A673 (cell line): ENCODE data around the gene MTM1. TPM values are rescaled to one million over a fixed set of nuclear protein-coding genes. Genes with fewer than 3 reads are reported as not detected.

Experiments used
- BruUV-seq: library from RNA; stranded (reverse); fragments of 400-500 nt; replicated peaks from 2 replicates; lab custom pipeline; 2021; lab: Mats Ljungman, UMichigan
- CTCF ChIA-PET: fragments of 300-600 bp; sonication (Branson Sonifier 250); formaldehyde crosslinking; loops from one replicate; lab custom pipeline; 2022; ENCODE audit warnings: antibody characterized with exemption; lab: Charles Lee
- POLR2A ChIA-PET: fragments of 300-600 bp; sonication (Branson Sonifier 250); formaldehyde crosslinking; loops from one replicate; lab custom pipeline; 2022; ENCODE audit warnings: antibody characterized with exemption; ENCODE audit not compliant: low non-redundant PET; lab: Charles Lee
- DNase-seq: peaks from one replicate; pipeline ENCODE4 v3.0.0-alpha.2; 2015; ENCODE audit warnings: low spot score
- H3K27ac ChIP-seq: fragments of 200-600 bp; sonication (generic); 2 replicates; pipeline ENCODE4 v1.5.1; 2016; ENCODE audit warnings: mixed run types, low read depth, mild to moderate bottlenecking, mixed read lengths, antibody characterized with exemption, low read length; ENCODE audit not compliant: poor library complexity, severe bottlenecking
- H3K27me3 ChIP-seq: fragments of 200-600 bp; sonication (generic); replicated peaks from 2 replicates; pipeline ENCODE4 v1.6.1; 2017; ENCODE audit warnings: mixed run types, low read depth, mild to moderate bottlenecking, mixed read lengths, antibody characterized with exemption, low read length; ENCODE audit not compliant: insufficient read depth, poor library complexity
- H3K36me3 ChIP-seq: fragments of 200-600 bp; sonication (generic); 2 replicates; pipeline ENCODE4 v1.6.1; 2016; ENCODE audit warnings: mixed run types, mild to moderate bottlenecking, mixed read lengths, antibody characterized with exemption, low read length; ENCODE audit not compliant: insufficient read depth, poor library complexity, severe bottlenecking
- H3K4me1 ChIP-seq: fragments of 200-600 bp; sonication (generic); 2 replicates; pipeline ENCODE4 v1.6.1; 2017; ENCODE audit warnings: mixed run types, mild to moderate bottlenecking, mixed read lengths, antibody characterized with exemption, low read length; ENCODE audit not compliant: insufficient read depth, poor library complexity, severe bottlenecking
- H3K4me3 ChIP-seq: fragments of 200-600 bp; sonication (generic); 2 replicates; pipeline ENCODE4 v1.5.1; 2016; ENCODE audit warnings: low read depth, mixed run types, mild to moderate bottlenecking, mixed read lengths, low read length; ENCODE audit not compliant: poor library complexity, severe bottlenecking
- H3K9me3 ChIP-seq: fragments of 200-600 bp; sonication (generic); 2 replicates; pipeline ENCODE4 v1.6.1; 2016; ENCODE audit warnings: mixed run types, low read depth, mild to moderate bottlenecking, mixed read lengths, antibody characterized with exemption, low read length; ENCODE audit not compliant: poor library complexity, severe bottlenecking
- EZH2 ChIP-seq: fragments of 200-600 bp; sonication (generic); IDR thresholded peaks from 2 replicates; pipeline ENCODE4 v1.6.1; 2017; ENCODE audit warnings: borderline replicate concordance, low read depth, mild to moderate bottlenecking, mixed read lengths, antibody characterized with exemption, low read length; ENCODE audit not compliant: poor library complexity, severe bottlenecking
- intact Hi-C: fragments of 100-400 bp; cut with micrococcal nuclease; formaldehyde crosslinking; loops from one replicate; pipeline ENCODE4 v1.10.0; 2022; ENCODE audit not compliant: unreplicated experiment
- total RNA-seq: library from RNA; stranded (reverse); gene quantifications from 2 replicates; pipeline ENCODE4 v1.2.3, GENCODE V29; 2021
- TF ChIP-seq, protein P1 (sequence below): fragments of 300-800, 200-600 bp; sonication (generic); conservative IDR thresholded peaks from 2 replicates; pipeline ENCODE4 v1.5.1; 2017; ENCODE audit warnings: low read depth, mild to moderate bottlenecking, antibody characterized with exemption, low read length, moderate library complexity, mixed read lengths

MTM1 gene
- total RNA-seq, 1 experiment from 2014 or later: 7.1 TPM

- H3K9me3 ChIP-seq: no peaks in the 10 kb centered on the region
- TF ChIP-seq, protein P1, sequence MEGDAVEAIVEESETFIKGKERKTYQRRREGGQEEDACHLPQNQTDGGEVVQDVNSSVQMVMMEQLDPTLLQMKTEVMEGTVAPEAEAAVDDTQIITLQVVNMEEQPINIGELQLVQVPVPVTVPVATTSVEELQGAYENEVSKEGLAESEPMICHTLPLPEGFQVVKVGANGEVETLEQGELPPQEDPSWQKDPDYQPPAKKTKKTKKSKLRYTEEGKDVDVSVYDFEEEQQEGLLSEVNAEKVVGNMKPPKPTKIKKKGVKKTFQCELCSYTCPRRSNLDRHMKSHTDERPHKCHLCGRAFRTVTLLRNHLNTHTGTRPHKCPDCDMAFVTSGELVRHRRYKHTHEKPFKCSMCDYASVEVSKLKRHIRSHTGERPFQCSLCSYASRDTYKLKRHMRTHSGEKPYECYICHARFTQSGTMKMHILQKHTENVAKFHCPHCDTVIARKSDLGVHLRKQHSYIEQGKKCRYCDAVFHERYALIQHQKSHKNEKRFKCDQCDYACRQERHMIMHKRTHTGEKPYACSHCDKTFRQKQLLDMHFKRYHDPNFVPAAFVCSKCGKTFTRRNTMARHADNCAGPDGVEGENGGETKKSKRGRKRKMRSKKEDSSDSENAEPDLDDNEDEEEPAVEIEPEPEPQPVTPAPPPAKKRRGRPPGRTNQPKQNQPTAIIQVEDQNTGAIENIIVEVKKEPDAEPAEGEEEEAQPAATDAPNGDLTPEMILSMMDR: no peak
- TF ChIP-seq EZH2: no peak
- H3K4me1 ChIP-seq: no peaks in the 10 kb centered on the region
- CTCF ChIA-PET: no interaction called here
- POLR2A ChIA-PET: no interaction called here
- H3K4me3 ChIP-seq: no peak overlapping the region
- H3K36me3 ChIP-seq: no peaks in the 10 kb centered on the region
- intact Hi-C loops: no loop called here
- H3K27me3 ChIP-seq: no peaks in the 10 kb centered on the region
- no peak overlapping the region for H3K27ac ChIP-seq
- no peak for DNase-seq
- no TSS peak for BruUV-seq
Measured at GRCh38 chrX:150602296-150602695, 33.9 kb downstream of the MTM1 start.

DNA sequence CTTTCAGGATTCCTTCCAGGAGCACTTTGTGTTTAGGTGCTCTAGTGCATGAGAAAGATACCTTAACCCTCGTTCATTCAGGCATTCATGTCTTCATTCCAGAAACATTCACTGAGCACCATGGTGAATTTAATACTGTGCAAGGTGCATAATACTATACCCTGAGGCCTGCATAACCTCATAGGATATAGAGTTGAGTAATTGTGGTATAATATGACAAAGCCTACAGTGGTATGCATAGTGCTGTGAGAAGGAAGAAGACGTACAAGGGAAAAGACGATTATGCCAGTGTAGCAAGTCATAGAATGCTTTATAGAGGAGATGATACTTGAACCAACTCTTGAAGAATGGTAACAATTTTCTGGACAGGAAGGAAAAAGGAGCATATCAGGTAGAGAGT lies 34.3 kb downstream of the MTM1 start:
- H3K27me3 ChIP-seq: no peaks in the 10 kb centered on the region
- no peaks in the 10 kb centered on the region for H3K9me3 ChIP-seq
- BruUV-seq: no TSS peak
- ChIA-PET POLR2A (no interaction called here), CTCF (no interaction called here)
- H3K27ac ChIP-seq: no peak overlapping the region
- H3K4me1 ChIP-seq: no peaks in the 10 kb centered on the region
- intact Hi-C loops: no loop called here
- H3K36me3 ChIP-seq: no peaks in the 10 kb centered on the region
- no peak for DNase-seq
- no peak for TF ChIP-seq EZH2
- TF ChIP-seq, protein P1: no peak
- no peak overlapping the region for H3K4me3 ChIP-seq

DNA sequence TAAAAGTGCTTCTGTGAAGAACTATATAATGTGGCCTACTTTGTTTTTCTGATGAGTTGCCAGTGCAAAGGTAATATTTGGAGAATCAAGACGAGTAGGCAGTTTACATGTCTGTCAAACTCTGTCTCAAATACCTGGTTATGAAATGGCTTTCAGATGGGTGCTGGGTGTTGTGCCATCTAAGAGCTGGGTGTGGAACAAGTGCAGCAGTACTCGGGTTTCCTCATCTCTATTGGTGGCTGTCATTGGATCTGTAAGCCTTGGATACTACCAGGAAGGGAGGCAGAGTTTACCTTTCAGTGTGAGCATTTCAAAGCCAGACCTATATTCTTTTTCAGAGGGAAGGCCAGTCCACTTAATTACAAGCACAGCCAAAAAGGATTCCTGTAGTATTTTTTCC lies 37.2 kb downstream of the MTM1 start:
- no TSS peak for BruUV-seq
- POLR2A ChIA-PET: no interaction called here

More for the DNA sequence above, 37.2 kb downstream of the MTM1 start:
- DNase-seq: no peak
- no peaks in the 10 kb centered on the region for H3K9me3 ChIP-seq
- H3K27ac ChIP-seq: no peak overlapping the region
- no peaks in the 10 kb centered on the region for H3K27me3 ChIP-seq
- H3K4me1 ChIP-seq: no peaks in the 10 kb centered on the region
- intact Hi-C loops: no loop called here
- CTCF ChIA-PET: no interaction called here
- no peak for TF ChIP-seq EZH2
- TF ChIP-seq, protein P1: no peak
- no peaks in the 10 kb centered on the region for H3K36me3 ChIP-seq
- no peak overlapping the region for H3K4me3 ChIP-seq
